SK-N-SH treated with all-trans-retinoic acid at 6 μM for 48 hours (cell line): ENCODE data around the gene SCO1.

Source experiments
- BACH2 ChIP-seq: fragments of 250-450 bp; sonication (Bioruptor Pico); IDR thresholded peaks from 2 replicates; pipeline ENCODE4 v1.9.0; 2021; ENCODE audit warnings: mild to moderate bottlenecking, borderline replicate concordance
- SNAI2 ChIP-seq: fragments of 250-450 bp; sonication (Bioruptor Pico); IDR thresholded peaks from 2 replicates; pipeline ENCODE4 v1.5.0; 2020; ENCODE audit warnings: mild to moderate bottlenecking, moderate library complexity
- ZNF70 ChIP-seq: fragments of 450-650 bp; formaldehyde crosslinking; IDR thresholded peaks from 2 replicates; pipeline ENCODE4 v1.5.0; 2020; ENCODE audit warnings: mild to moderate bottlenecking, moderate library complexity

- no peak for TF ChIP-seq ZNF70 (CRISPR knock-in tag)
- no peak for TF ChIP-seq BACH2
- TF ChIP-seq SNAI2, result no peak
These were observed 28.9 kb upstream of the SCO1 start for GRCh38 chr17:10726196-10726595.
